Activated naive CD4-positive, alpha-beta T cell (primary cell): Measurements from ENCODE around the gene STAM2.

Source experiments
- DNase-seq, 4 experiments: peaks; one replicate each; lab custom pipeline; 2025; lab: John Stamatoyannopoulos, UW

STAM2 gene

GRCh38 chr2:152071518-152071917, 104.0 kb downstream of the STAM2 start:
- DNase-seq: no peak

GRCh38 chr2:152071092-152071491, 104.5 kb downstream of the STAM2 start:
- DNase-seq: no peak

- DNase-seq: no peak
These were observed 107.3 kb downstream of the STAM2 start for GRCh38 chr2:152068226-152068625.

- DNase-seq: no peak
These were observed 107.7 kb downstream of the STAM2 start for GRCh38 chr2:152067823-152068222.
